Esophagus squamous epithelium (tissue), 4 donors: ENCODE results near the gene WLS.

Experiments
- POLR2A ChIP-seq, 4 donors: fragments of 450-650 bp; IDR thresholded peaks; one replicate each; pipeline ENCODE4 v1.6.1; 2017; ENCODE audit warnings: antibody characterized with exemption in 4 of 4, mild to moderate bottlenecking in 4 of 4, moderate library complexity in 3 of 4
- TF ChIP-seq, protein P1 (sequence below), 6 experiments: fragments of 450-650 bp in 4 of 6; fragments of 200-600 bp in 2 of 6; sonication (generic) in 2 of 6; IDR thresholded peaks; one replicate each; pipeline ENCODE4 v1.5.1; 2016 to 2019; ENCODE audit warnings: antibody characterized with exemption in 6 of 6, mild to moderate bottlenecking in 4 of 6, moderate library complexity in 4 of 6

DNA sequence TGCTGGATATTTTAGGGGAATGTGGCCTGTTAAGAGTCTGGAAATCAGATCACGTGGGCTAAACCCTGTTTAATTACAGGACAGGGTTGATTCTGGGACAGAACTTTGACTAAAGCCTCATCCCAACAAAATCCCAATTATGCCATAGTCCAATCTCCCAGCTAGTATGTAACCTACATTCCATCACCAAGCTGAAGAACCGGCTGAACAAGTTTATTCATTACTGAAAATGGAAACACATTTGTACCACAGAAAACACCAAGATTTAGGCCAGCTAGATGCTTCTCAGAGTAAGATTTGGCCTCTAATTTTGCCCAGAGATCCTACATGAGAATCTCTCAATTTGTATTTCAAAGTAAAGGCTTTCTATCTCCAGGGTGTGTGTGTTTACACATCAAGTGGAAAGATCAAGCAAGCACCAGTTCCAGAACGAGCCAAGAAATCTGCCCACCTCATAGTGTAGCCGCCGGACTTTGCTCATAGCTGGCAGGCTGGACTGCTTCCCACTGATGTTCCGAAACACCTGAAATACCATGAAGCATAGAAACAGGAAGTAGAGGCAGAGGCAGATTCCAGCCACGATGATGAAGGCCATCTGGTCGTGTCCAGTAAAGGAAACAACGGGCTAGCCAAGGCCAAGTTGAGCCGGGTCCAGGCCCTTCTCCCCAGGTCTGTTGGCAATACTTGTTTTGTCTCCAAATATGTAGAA lies 86.8 kb downstream of the WLS start:
- TF ChIP-seq POLR2A (IDR thresholded peaks at IDR 0.05): no peak
- TF ChIP-seq, protein P1, sequence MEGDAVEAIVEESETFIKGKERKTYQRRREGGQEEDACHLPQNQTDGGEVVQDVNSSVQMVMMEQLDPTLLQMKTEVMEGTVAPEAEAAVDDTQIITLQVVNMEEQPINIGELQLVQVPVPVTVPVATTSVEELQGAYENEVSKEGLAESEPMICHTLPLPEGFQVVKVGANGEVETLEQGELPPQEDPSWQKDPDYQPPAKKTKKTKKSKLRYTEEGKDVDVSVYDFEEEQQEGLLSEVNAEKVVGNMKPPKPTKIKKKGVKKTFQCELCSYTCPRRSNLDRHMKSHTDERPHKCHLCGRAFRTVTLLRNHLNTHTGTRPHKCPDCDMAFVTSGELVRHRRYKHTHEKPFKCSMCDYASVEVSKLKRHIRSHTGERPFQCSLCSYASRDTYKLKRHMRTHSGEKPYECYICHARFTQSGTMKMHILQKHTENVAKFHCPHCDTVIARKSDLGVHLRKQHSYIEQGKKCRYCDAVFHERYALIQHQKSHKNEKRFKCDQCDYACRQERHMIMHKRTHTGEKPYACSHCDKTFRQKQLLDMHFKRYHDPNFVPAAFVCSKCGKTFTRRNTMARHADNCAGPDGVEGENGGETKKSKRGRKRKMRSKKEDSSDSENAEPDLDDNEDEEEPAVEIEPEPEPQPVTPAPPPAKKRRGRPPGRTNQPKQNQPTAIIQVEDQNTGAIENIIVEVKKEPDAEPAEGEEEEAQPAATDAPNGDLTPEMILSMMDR (IDR thresholded peaks at IDR 0.05): no peak
